HepG2 (cell line): Measurements from ENCODE around the gene HNRNPC. TPM values are rescaled to one million over a fixed set of nuclear protein-coding genes. Genes with fewer than 3 reads are reported as not detected.

Source experiments
- BRF2 ChIP-seq: sonication (generic); formaldehyde crosslinking; IDR thresholded peaks from 2 replicates; pipeline ENCODE4 v1.8.1; 2022; ENCODE audit warnings: mild to moderate bottlenecking, missing genetic modification reagents
- CHD4 ChIP-seq: fragments of 200-600 bp; sonication (generic); IDR thresholded peaks from 2 replicates; pipeline ENCODE4 v1.7.0; 2017; ENCODE audit warnings: mild to moderate bottlenecking, low read length, borderline replicate concordance
- GATAD2A ChIP-seq: IDR thresholded peaks from 2 replicates; pipeline ENCODE4 v1.6.1; 2016
- ISL2 ChIP-seq: sonication (generic); formaldehyde crosslinking; IDR thresholded peaks from 2 replicates; pipeline ENCODE4 v1.5.0; 2020; ENCODE audit warnings: missing genetic modification reagents
- KAT8 ChIP-seq: IDR thresholded peaks from 2 replicates; pipeline ENCODE4 v1.6.1; 2016; ENCODE audit warnings: missing genetic modification reagents, missing compliant biosample characterization
- MXD4 ChIP-seq: IDR thresholded peaks from 2 replicates; pipeline ENCODE4 v1.6.1; 2016; ENCODE audit warnings: mild to moderate bottlenecking, missing biosample characterization, missing genetic modification reagents
- MYNN ChIP-seq: sonication (generic); formaldehyde crosslinking; IDR thresholded peaks from 2 replicates; pipeline ENCODE4 v1.4.0; 2020; ENCODE audit warnings: mild to moderate bottlenecking, low read depth, missing genetic modification reagents
- NBN ChIP-seq: fragments of 450-650 bp; conservative IDR thresholded peaks from 2 replicates; pipeline ENCODE4 v1.6.1; 2017
- NFYB ChIP-seq: sonication (generic); formaldehyde crosslinking; IDR thresholded peaks from 2 replicates; pipeline ENCODE4 v1.4.0; 2020; ENCODE audit warnings: missing genetic modification reagents
- NPAS2 ChIP-seq: sonication (generic); formaldehyde crosslinking; IDR thresholded peaks from 2 replicates; pipeline ENCODE4 v1.8.0; 2022; ENCODE audit warnings: mild to moderate bottlenecking, missing genetic modification reagents, borderline replicate concordance
- POLR2A ChIP-seq, 2 experiments: IDR thresholded peaks; 2 replicates each; pipeline ENCODE4 v1.6.1; 2011; ENCODE audit warnings: low read depth in 2 of 2, low read length in 2 of 2, mild to moderate bottlenecking in 1 of 2, moderate library complexity in 1 of 2; ENCODE audit not compliant: insufficient read depth in 1 of 2
- POLR2G ChIP-seq: fragments of 200-400 bp; formaldehyde crosslinking; IDR thresholded peaks from 2 replicates; pipeline ENCODE4 v1.6.1; 2018; ENCODE audit warnings: mild to moderate bottlenecking, low read depth, low read length, moderate library complexity
- SNAPC2 ChIP-seq: sonication (generic); formaldehyde crosslinking; IDR thresholded peaks from 2 replicates; pipeline ENCODE4 v1.8.1; 2022; ENCODE audit warnings: mild to moderate bottlenecking, missing genetic modification reagents
- ZBTB46 ChIP-seq: sonication (generic); formaldehyde crosslinking; IDR thresholded peaks from 2 replicates; pipeline ENCODE4 v1.4.0; 2020; ENCODE audit warnings: mild to moderate bottlenecking, missing genetic modification reagents, borderline replicate concordance
- ZNF276 ChIP-seq: sonication (generic); formaldehyde crosslinking; IDR thresholded peaks from 2 replicates; pipeline ENCODE4 v1.4.0; 2020; ENCODE audit warnings: mild to moderate bottlenecking, low read depth, missing genetic modification reagents
- ZNF33B ChIP-seq: sonication (generic); formaldehyde crosslinking; IDR thresholded peaks from 2 replicates; pipeline ENCODE4 v1.5.1; 2020; ENCODE audit warnings: mild to moderate bottlenecking, missing genetic modification reagents
- ZNF646 ChIP-seq: sonication (generic); formaldehyde crosslinking; IDR thresholded peaks from 2 replicates; pipeline ENCODE4 v1.9.0; 2021; ENCODE audit warnings: mild to moderate bottlenecking, missing genetic modification reagents
- ZNF749 ChIP-seq: sonication (generic); formaldehyde crosslinking; IDR thresholded peaks from 2 replicates; pipeline ENCODE4 v1.8.0; 2022; ENCODE audit warnings: mild to moderate bottlenecking, missing genetic modification reagents, moderate library complexity, borderline replicate concordance
- ZNF788 ChIP-seq: sonication (generic); formaldehyde crosslinking; IDR thresholded peaks from 2 replicates; pipeline ENCODE4 v1.5.0; 2020; ENCODE audit warnings: mild to moderate bottlenecking, missing genetic modification reagents, borderline replicate concordance
- polyA plus RNA-seq, 8 experiments: library from polyadenylated mRNA; depleted of rRNA in 3 of 8; stranded (reverse) in 7 of 8; unstranded in 1 of 8; fragments of >200 nt; fragmentation: Illumina TruSeq in 4 of 8; extraction: Trizol in 4 of 8; gene quantifications; 2 replicates each; pipeline versions ENCODE4 v1.2.1 to v1.2.3, GENCODE V29; 2011 to 2016; ENCODE audit warnings: low read depth in 4 of 8, missing spikeins in 1 of 8, mixed read lengths in 1 of 8; ENCODE audit not compliant: insufficient read depth in 1 of 8
- total RNA-seq, 5 experiments: library from RNA; depleted of rRNA; stranded (reverse); fragments of >200 nt; fragmentation: Illumina TruSeq; extraction: Trizol; gene quantifications; 2 replicates each; pipeline ENCODE4 v1.2.3, GENCODE V29; 2016; ENCODE audit warnings: low read depth in 1 of 5

HNRNPC gene
- total and polyA plus RNA-seq, 2 of the 13 experiments (the other 11 are each of a cell fraction or from before 2014, with no cell fraction given): 628 to 1,099 TPM

- no peak for TF ChIP-seq ZBTB46 (CRISPR knock-in tag)
- no peak for TF ChIP-seq MYNN (CRISPR knock-in tag)
- no peak for TF ChIP-seq ZNF749 (CRISPR knock-in tag)
- TF ChIP-seq GATAD2A: no peak
- TF ChIP-seq CHD4: no peak
- TF ChIP-seq MXD4: no peak
- no peak for TF ChIP-seq KAT8 (CRISPR knock-in tag)
- 0 out of 2 replicates have a peak, but pooled peaks have one; percentile 21 for TF ChIP-seq ZNF646 (CRISPR knock-in tag)
- no peak for TF ChIP-seq ZNF33B (CRISPR knock-in tag)
- TF ChIP-seq POLR2A (IDR thresholded peaks at IDR 0.05; ENCODE audit: insufficient read depth in 1 of 2, low read depth in 2 of 2, low read length in 2 of 2): peak in 1 of 2 experiments; percentile 2; a peak in 1 of 4 replicates
- TF ChIP-seq BRF2 (CRISPR knock-in tag): no peak; the same call in 1 of the 2 replicates
- TF ChIP-seq SNAPC2 (CRISPR knock-in tag): no peak
- TF ChIP-seq NFYB (CRISPR knock-in tag): no peak
- TF ChIP-seq NPAS2 (CRISPR knock-in tag): no peak
- no peak for TF ChIP-seq ZNF788 (CRISPR knock-in tag)
- peak; percentile 68 for TF ChIP-seq POLR2G
- TF ChIP-seq NBN: no peak
- no peak for TF ChIP-seq ISL2 (CRISPR knock-in tag)
- TF ChIP-seq ZNF276 (CRISPR knock-in tag): no peak
Measured at GRCh38 chr14:21204167-21205025, 64.8 kb downstream of the HNRNPC start (continued).
